Activated CD8-positive, alpha-beta memory T cell treated with anti-CD3 and anti-CD28 coated beads for 1 hour (primary cell): ENCODE data around the gene NKAIN2.
"Not testable (repeated sequence)": the region's sequence is repeated elsewhere in the genome, so short reads cannot be mapped to it uniquely, and the experiment has no call there.

Experiments
- DNase-seq, 2 donors: peaks; one replicate each; pipeline ENCODE4 v3.0.0-alpha.2; 2020; ENCODE audit warnings: low read depth in 1 of 2; ENCODE audit errors: extremely low read depth in 1 of 2

NKAIN2 gene

GRCh38 chr6:124190256-124190655, 386.6 kb downstream of the NKAIN2 start:
- DNase-seq = no peak

DNA sequence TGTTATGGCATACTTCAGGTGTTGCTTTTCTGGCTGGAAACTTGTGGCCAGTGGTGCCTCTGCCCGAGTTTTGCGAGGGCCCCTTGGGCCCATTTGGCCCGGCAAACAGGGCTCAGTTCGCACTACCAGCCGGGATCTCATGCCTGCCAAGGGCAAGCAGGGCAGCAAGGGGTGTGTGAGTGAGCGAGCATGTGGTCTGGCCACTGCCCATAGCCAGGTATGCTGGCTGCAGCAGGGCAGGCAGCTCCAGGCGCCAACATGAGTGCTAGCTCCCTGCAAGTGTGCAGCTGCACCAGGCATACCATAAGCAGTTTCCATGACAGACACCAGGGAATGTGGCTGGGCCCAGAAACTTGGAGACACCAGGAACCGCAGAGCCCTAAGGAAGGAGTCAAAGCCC, 389.5 kb downstream of the NKAIN2 start:
- DNase-seq = no peak

- no peak for DNase-seq
These were observed 393.5 kb downstream of the NKAIN2 start for GRCh38 chr6:124197148-124197547.

DNA sequence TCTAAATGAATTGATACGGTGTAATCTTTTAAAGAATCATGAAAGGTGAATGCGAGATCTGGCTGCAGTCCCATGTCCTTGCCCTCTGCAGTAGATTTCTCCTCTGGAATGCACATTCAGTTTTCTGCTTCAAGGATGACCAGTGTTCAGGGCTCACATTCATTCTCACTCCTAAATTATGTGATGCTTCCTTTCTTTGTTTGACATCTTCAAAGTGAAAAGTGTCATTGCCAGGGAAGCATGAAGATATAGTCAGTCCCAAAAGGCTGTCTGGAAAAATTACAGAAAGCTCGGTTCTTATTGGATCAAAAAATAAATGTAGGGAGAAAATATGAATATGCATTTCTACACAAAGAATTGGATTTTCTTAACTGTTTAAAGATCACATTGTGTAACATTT, 395.6 kb downstream of the NKAIN2 start:
- no peak for DNase-seq

DNA sequence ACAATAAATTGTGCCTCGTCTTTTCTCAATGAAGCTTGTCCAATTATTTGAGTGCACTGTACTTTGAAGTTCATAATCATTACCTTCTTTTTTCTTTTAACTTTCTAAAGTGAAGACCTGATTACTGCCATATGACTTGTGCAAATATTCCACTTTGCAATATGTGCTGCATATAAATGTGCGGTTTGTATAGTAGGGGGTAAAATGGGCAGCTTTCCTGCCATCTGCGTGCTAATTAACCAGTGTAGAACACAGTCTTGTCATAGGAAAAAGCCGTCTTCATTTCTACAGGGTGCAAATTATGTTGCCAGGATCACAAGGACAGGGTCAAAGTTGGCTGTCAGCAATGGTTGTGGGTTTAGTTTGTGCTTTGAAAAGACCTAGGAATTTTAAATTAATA, 397.0 kb downstream of the NKAIN2 start:
- no peak for DNase-seq

- no peak for DNase-seq
These were observed 399.6 kb downstream of the NKAIN2 start for GRCh38 chr6:124203101-124203811.

DNA sequence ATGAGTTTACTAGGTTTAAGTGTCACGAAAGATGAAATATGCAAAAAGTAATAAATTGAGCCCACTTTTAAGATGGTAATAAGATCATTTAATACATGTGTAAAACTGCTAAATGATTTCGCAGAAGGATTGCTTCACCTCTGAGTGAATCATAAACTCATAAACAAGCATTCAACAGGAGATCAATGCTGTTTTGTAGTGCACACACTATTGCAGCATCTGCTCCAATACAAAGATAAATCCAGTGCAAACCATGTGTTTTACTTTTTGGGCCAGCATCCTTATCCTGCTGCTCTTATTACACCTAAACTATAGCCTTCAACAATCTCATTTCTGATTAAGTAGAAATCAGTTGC, 400.1 kb downstream of the NKAIN2 start:
- DNase-seq = no peak

GRCh38 chr6:124205921-124206320, 402.3 kb downstream of the NKAIN2 start:
- DNase-seq = no peak

GRCh38 chr6:124223611-124224345, 420.1 kb downstream of the NKAIN2 start:
- DNase-seq = no peak

DNA sequence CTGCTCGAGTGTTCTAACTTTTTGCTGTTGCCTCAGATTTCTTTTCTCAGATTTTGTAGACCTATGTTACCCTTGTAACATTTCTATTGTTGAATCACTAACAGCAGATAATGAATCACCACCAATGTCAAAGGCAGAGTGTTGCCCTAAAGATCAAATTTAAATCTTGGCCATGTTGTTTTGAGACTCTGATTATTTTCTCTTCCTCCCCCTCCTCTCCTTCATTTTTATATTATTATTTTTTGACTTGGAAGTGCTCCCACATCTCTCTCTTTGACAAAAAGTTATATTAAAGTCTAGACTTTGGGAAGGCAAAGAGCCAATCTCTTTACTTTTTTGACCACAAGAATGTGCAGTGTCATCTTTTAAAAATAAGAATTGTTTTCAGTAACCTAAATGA, 422.7 kb downstream of the NKAIN2 start:
- DNase-seq = no peak

- DNase-seq = no peak
These were observed 429.6 kb downstream of the NKAIN2 start for GRCh38 chr6:124233221-124233620.

GRCh38 chr6:124234801-124235200, 431.1 kb downstream of the NKAIN2 start:
- DNase-seq = no peak

DNA sequence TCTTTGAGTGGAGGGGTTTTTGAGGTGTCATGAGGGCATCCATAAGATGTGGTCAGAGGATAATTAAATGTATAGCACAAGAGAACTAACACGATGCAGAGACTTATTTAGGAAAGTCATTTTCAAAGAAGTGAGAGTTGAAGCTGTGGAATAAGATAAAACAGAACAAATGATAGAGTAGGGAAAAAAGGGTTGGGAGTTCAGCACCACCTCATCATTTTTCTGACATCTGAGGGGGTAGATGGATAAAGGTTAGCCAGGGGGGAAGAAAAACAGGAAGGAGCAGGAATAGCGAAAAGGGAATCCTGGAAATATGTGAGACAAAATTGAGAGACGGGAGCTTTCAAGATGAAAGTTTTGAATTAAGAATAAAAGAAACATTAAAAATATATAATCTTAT, 434.2 kb downstream of the NKAIN2 start:
- no peak for DNase-seq

- DNase-seq = not testable (repeated sequence)
These were observed 434.7 kb downstream of the NKAIN2 start for GRCh38 chr6:124238408-124238807.

DNA sequence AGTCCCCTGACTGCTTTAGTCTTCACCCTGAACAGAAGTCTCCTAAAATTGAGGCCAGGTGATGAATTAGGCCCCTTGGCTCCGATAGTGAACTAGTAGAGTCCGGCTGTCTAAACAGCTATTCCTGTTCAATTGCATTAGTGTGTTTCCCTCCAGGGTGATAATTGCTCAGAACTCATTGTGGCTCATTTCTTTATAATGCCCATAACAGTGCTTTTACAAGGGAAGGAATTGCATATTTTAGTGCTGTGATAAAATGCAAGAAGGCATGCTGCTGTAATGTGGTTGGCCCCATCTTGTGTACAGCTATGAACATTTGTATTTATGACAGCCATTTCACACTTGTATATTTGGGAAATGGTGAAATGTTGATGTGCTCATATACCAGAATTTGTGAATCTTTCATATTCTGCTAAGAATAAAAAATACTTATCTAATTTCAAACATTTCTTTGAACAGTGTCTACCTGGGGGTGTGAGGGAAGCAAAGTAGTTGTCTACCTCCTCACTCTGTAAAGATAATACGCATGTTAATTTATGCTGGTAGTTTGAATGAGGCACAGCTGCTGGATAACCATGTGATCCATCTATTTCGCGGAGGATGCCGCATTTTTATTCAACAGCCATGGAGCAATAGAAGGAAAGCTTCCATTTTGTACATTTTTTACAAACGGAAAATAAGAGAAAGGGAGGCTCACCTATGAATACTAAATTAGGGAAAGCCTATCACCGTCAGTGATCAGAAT, 451.4 kb downstream of the NKAIN2 start:
- no peak for DNase-seq

GRCh38 chr6:124260337-124260736, 456.7 kb downstream of the NKAIN2 start:
- DNase-seq = no peak

- no peak for DNase-seq
These were observed 466.1 kb downstream of the NKAIN2 start for GRCh38 chr6:124269733-124270132.

DNA sequence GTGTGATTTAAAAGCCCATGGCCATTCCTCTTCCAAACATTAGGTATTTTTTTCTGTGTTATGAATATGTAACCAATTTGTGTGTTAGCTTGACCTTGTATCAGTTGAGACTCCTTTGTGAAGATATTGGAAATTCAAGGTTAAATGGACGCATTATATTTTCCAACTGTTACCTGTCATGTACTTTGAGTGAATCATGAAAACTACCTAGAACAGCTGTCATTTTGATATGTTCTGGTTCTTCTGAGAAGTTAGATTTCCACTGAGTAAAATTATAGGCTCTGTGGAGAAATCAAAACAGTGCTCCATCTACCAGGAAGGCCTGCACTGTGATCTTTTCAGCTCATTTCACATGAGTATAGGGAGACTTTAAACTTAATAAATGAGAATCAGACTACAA, 470.0 kb downstream of the NKAIN2 start:
- no peak for DNase-seq

DNA sequence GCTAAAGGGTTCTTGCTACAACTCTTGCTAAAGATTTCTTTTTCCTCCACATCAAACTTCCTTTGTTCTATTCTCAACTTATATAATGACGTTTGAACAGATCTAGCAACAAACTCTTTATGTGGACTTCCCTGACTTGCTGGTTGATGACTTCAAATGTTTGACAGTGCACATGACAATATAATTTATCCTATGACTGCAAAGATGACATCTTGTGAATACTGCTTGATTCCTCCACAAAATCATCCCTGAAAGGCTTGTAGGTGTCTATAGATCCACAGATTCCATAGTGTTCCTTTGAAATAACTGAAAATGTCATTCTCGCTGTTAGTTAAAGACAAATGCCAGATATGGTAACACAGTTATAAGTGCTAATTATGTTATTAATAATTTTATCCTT, 478.9 kb downstream of the NKAIN2 start:
- no peak for DNase-seq

DNA sequence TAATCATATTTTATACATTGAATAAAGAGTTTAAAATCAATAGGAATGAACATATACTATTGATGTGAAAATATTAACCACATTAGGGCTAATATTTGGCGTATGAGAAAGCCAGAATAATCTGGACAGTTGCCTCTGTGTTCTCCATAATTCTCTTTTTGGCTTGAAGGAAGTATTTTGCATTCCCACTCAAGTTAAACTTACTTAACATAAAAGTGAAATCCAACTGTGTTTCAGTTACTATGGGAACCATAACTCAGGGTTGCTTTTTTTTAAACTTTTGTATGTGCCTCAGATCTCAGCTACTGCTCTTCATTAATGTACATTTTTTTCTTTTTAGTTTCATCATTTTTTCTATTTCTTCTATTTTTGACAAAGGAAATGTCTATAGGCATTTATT, 479.8 kb downstream of the NKAIN2 start:
- no peak for DNase-seq

GRCh38 chr6:124285146-124285545, 481.5 kb downstream of the NKAIN2 start:
- DNase-seq = no peak
